HG03575 (cell line): ENCODE data around the gene C1QTNF7.

Experiments used
- ATAC-seq: cut with Tn5 transposase; IDR thresholded peaks from one replicate; pipeline ENCODE4 v1.9.1; 2021; ENCODE audit not compliant: unreplicated experiment, insufficient number of reproducible peaks, low FRiP score; ENCODE audit errors: extremely low read depth

Gene C1QTNF7

GRCh38 chr4:15489551-15489950 is 61.7 kb downstream of the C1QTNF7 start:
- no peak for ATAC-seq

GRCh38 chr4:15493411-15493810 is 65.6 kb downstream of the C1QTNF7 start:
- no peak for ATAC-seq

GRCh38 chr4:15495621-15496020 is 67.8 kb downstream of the C1QTNF7 start:
- no peak for ATAC-seq
